ENCODE data around the gene PCYT1A. TPM values are rescaled to one million over a fixed set of nuclear protein-coding genes. Genes with fewer than 3 reads are reported as not detected.
"Not testable (repeated sequence)": the region's sequence is repeated elsewhere in the genome, so short reads cannot be mapped to it uniquely, and the experiment has no call there.

PCYT1A gene
- total RNA-seq, 1 experiment from 2014 or later: 36.9 TPM

- DNase-seq (ENCODE audit: extremely low read depth, low read depth): no peak
These were observed 4.9 kb upstream of the PCYT1A start for GRCh38 chr3:196292286-196292923.

GRCh38 chr3:196288141-196288460, 575 bp upstream of the PCYT1A start:
- DNase-seq (ENCODE audit: extremely low read depth, low read depth): no peak

- DNase-seq (ENCODE audit: extremely low read depth, low read depth): no peak
These were observed 461 bp downstream of the PCYT1A start for GRCh38 chr3:196287090-196287439.

GRCh38 chr3:196284396-196284795, 3.1 kb downstream of the PCYT1A start:
- no peak for DNase-seq (ENCODE audit: extremely low read depth, low read depth)

- no peak for DNase-seq (ENCODE audit: extremely low read depth, low read depth)
These were observed 5.6 kb downstream of the PCYT1A start for GRCh38 chr3:196281962-196282361.

GRCh38 chr3:196280689-196281440, 6.7 kb downstream of the PCYT1A start:
- DNase-seq (ENCODE audit: extremely low read depth, low read depth): no peak

- no peak for DNase-seq (ENCODE audit: extremely low read depth, low read depth)
These were observed 12.4 kb downstream of the PCYT1A start for GRCh38 chr3:196275126-196275525.

- no peak for DNase-seq (ENCODE audit: extremely low read depth, low read depth)
These were observed 12.9 kb downstream of the PCYT1A start for GRCh38 chr3:196274585-196274984.

- DNase-seq (ENCODE audit: extremely low read depth, low read depth): no peak
These were observed 13.9 kb downstream of the PCYT1A start for GRCh38 chr3:196273655-196274054.

- DNase-seq (ENCODE audit: extremely low read depth, low read depth): no peak
These were observed 14.7 kb downstream of the PCYT1A start for GRCh38 chr3:196272826-196273225.

GRCh38 chr3:196270499-196270898, 17.0 kb downstream of the PCYT1A start:
- DNase-seq (ENCODE audit: extremely low read depth, low read depth): no peak

- DNase-seq (ENCODE audit: extremely low read depth, low read depth): peak; percentile 43
These were observed 19.0 kb downstream of the PCYT1A start for GRCh38 chr3:196268284-196269163.

GRCh38 chr3:196263819-196264218, 23.7 kb downstream of the PCYT1A start:
- no peak for DNase-seq (ENCODE audit: extremely low read depth, low read depth)

GRCh38 chr3:196260784-196261183, 26.7 kb downstream of the PCYT1A start:
- no peak for DNase-seq (ENCODE audit: extremely low read depth, low read depth)

GRCh38 chr3:196255776-196256175, 31.8 kb downstream of the PCYT1A start:
- no peak for DNase-seq (ENCODE audit: extremely low read depth, low read depth)

- no peak for DNase-seq (ENCODE audit: extremely low read depth, low read depth)
These were observed 32.9 kb downstream of the PCYT1A start for GRCh38 chr3:196254376-196255283.

GRCh38 chr3:196251918-196252317, 35.6 kb downstream of the PCYT1A start:
- DNase-seq (ENCODE audit: extremely low read depth, low read depth): no peak

GRCh38 chr3:196246612-196247308, 40.8 kb downstream of the PCYT1A start:
- no peak for DNase-seq (ENCODE audit: extremely low read depth, low read depth)

- DNase-seq (ENCODE audit: extremely low read depth, low read depth): not testable (repeated sequence)
These were observed 43.4 kb downstream of the PCYT1A start for GRCh38 chr3:196244166-196244565.

- no peak for DNase-seq (ENCODE audit: extremely low read depth, low read depth)
These were observed 45.8 kb downstream of the PCYT1A start for GRCh38 chr3:196241704-196242103.

Data from NCI-H460 (cell line).